Measurements from ENCODE around the gene NUBP2. TPM values are rescaled to one million over a fixed set of nuclear protein-coding genes. Genes with fewer than 3 reads are reported as not detected.
A peak's percentile ranks its signal among the peaks of the same experiment; 100 is the strongest.

The NUBP2 gene
- total RNA-seq, 2 donors from 2014 or later, result 61.1 to 61.5 TPM

GRCh38 chr16:1809281-1809801 is 26.6 kb downstream of the NUBP2 start:
- peak; percentile 83 for DNase-seq

GRCh38 chr16:1810106-1810505 is 27.3 kb downstream of the NUBP2 start:
- Mint-ChIP-seq H3K4me1 (no peaks in the 10 kb centered on the region), H3K4me3 (no peak overlapping the region), H3K9me3 (peaks cover 18% of the 10 kb centered on the region), H3K36me3 (ENCODE audit: low read depth) (peaks cover 59% of the 10 kb centered on the region), H3K27ac (no peak overlapping the region), H3K27me3 (ENCODE audit: insufficient read depth) (no peaks in the 10 kb centered on the region)
- no peak overlapping the region for H3K27ac ChIP-seq (ENCODE audit: low read depth, low read length)
- H3K4me1 ChIP-seq (ENCODE audit: control insufficient read depth, insufficient read depth, low read length), result no peaks in the 10 kb centered on the region
- peaks cover 21% of the 10 kb centered on the region for H3K36me3 ChIP-seq (ENCODE audit: control insufficient read depth, insufficient read depth, low read length)
- no peak for DNase-seq
- H3K9me3 ChIP-seq (ENCODE audit: control insufficient read depth, low read length), result no peaks in the 10 kb centered on the region
- TF ChIP-seq CTCF (conservative IDR thresholded peaks at IDR 0.05), result no peak
- H3K9ac ChIP-seq (ENCODE audit: extremely low read depth, low read length, poor library complexity, severe bottlenecking), result no peak overlapping the region
- no peak overlapping the region for H3K4me3 ChIP-seq (ENCODE audit: low read length)
- no peaks in the 10 kb centered on the region for H3K27me3 ChIP-seq (ENCODE audit: control insufficient read depth, insufficient read depth, low read length, poor library complexity, severe bottlenecking)
- WGBS, 2 experiments (ENCODE audit: insufficient coverage in 1 of 2, insufficient read length in 1 of 2), result 94 to 97% methylated on average over 9 to 16 of the region's 16 CpGs

More at GRCh38 chr16:1809281-1809801, 26.6 kb downstream of the NUBP2 start:
- peak; percentile 25 for TF ChIP-seq CTCF (conservative IDR thresholded peaks at IDR 0.05)
- no peak overlapping the region for H3K27ac ChIP-seq (ENCODE audit: low read depth, low read length)
- no peaks in the 10 kb centered on the region for H3K27me3 ChIP-seq (ENCODE audit: control insufficient read depth, insufficient read depth, low read length, poor library complexity, severe bottlenecking)
- H3K4me1 ChIP-seq (ENCODE audit: control insufficient read depth, insufficient read depth, low read length), result no peaks in the 10 kb centered on the region
- 77 to 83% methylated on average over 16 to 28 of the region's 28 CpGs for WGBS, 2 experiments (ENCODE audit: insufficient coverage in 1 of 2, insufficient read length in 1 of 2)
- peaks cover 18% of the 10 kb centered on the region for H3K9me3 Mint-ChIP-seq
- no peak overlapping the region for H3K27ac Mint-ChIP-seq
- no peak overlapping the region for H3K4me3 ChIP-seq (ENCODE audit: low read length)
- H3K4me1 Mint-ChIP-seq, result no peaks in the 10 kb centered on the region
- H3K9ac ChIP-seq (ENCODE audit: extremely low read depth, low read length, poor library complexity, severe bottlenecking), result no peak overlapping the region
- no peaks in the 10 kb centered on the region for H3K27me3 Mint-ChIP-seq (ENCODE audit: insufficient read depth)
- H3K36me3 ChIP-seq (ENCODE audit: control insufficient read depth, insufficient read depth, low read length), result peaks cover 18% of the 10 kb centered on the region
- no peak overlapping the region for H3K4me3 Mint-ChIP-seq
- no peaks in the 10 kb centered on the region for H3K9me3 ChIP-seq (ENCODE audit: control insufficient read depth, low read length)
- H3K36me3 Mint-ChIP-seq (ENCODE audit: low read depth), result peaks cover 58% of the 10 kb centered on the region

- Mint-ChIP-seq H3K27me3 (ENCODE audit: insufficient read depth) (no peaks in the 10 kb centered on the region), H3K36me3 (ENCODE audit: low read depth) (peaks cover 59% of the 10 kb centered on the region), H3K4me1 (no peaks in the 10 kb centered on the region), H3K9me3 (peaks cover 17% of the 10 kb centered on the region), H3K4me3 (no peak overlapping the region), H3K27ac (no peak overlapping the region)
- H3K27me3 ChIP-seq (ENCODE audit: control insufficient read depth, insufficient read depth, low read length, poor library complexity, severe bottlenecking), result no peaks in the 10 kb centered on the region
- no peak overlapping the region for H3K9ac ChIP-seq (ENCODE audit: extremely low read depth, low read length, poor library complexity, severe bottlenecking)
- no peak for TF ChIP-seq CTCF (conservative IDR thresholded peaks at IDR 0.05)
- DNase-seq, result no peak
- H3K36me3 ChIP-seq (ENCODE audit: control insufficient read depth, insufficient read depth, low read length), result peaks cover 25% of the 10 kb centered on the region
- H3K27ac ChIP-seq (ENCODE audit: low read depth, low read length), result no peak overlapping the region
- H3K4me1 ChIP-seq (ENCODE audit: control insufficient read depth, insufficient read depth, low read length), result no peaks in the 10 kb centered on the region
- WGBS, 2 experiments (ENCODE audit: insufficient coverage in 1 of 2, insufficient read length in 1 of 2), result 93 to 95% methylated on average over 13 to 16 of the region's 16 CpGs
- H3K9me3 ChIP-seq (ENCODE audit: control insufficient read depth, low read length), result no peaks in the 10 kb centered on the region
- H3K4me3 ChIP-seq (ENCODE audit: low read length), result no peak overlapping the region
Observed at GRCh38 chr16:1810536-1810935, 27.8 kb downstream of the NUBP2 start.
